Psoas muscle (tissue), 8 donors: ENCODE results near the gene APOBEC4. TPM values are rescaled to one million over a fixed set of nuclear protein-coding genes. Genes with fewer than 3 reads are reported as not detected.
A peak's percentile ranks its signal among the peaks of the same experiment; 100 is the strongest.
"Not testable (repeated sequence)": the region's sequence is repeated elsewhere in the genome, so short reads cannot be mapped to it uniquely, and the experiment has no call there.

Experiments used
- ATAC-seq, 4 donors: fragments of 200-7000 bp; cut with Tn5 transposase; one replicate each; pipeline ENCODE4 v1.9.1; 2020; ENCODE audit warnings: moderate library complexity in 3 of 4, mild to moderate bottlenecking in 2 of 4
- DNase-seq, 2 donors: peaks; one replicate each; pipeline ENCODE4 v3.0.0-alpha.2; 2020
- H3K27ac ChIP-seq: fragments of 200-600 bp; one replicate; pipeline ENCODE4 v1.8.0; 2022
- H3K27me3 ChIP-seq, 3 donors: fragments of 200-600 bp in 1 of 3; one replicate each; pipeline versions ENCODE4 v1.6.1 to v1.8.0; 2013 to 2022; ENCODE audit warnings: low read length in 2 of 3, mild to moderate bottlenecking in 2 of 3, moderate library complexity in 1 of 3; ENCODE audit not compliant: insufficient read depth in 3 of 3
- H3K36me3 ChIP-seq, 2 donors: fragments of 200-600 bp in 1 of 2; one replicate each; pipeline versions ENCODE4 v1.6.1 to v1.8.0; 2013 to 2022; ENCODE audit warnings: low read depth in 1 of 2, mild to moderate bottlenecking in 1 of 2, moderate library complexity in 1 of 2; ENCODE audit not compliant: insufficient read depth in 1 of 2
- H3K4me1 ChIP-seq: fragments of 200-600 bp; one replicate; pipeline ENCODE4 v1.8.0; 2022
- H3K4me3 ChIP-seq: fragments of 200-600 bp; one replicate; pipeline ENCODE4 v1.8.0; 2022; ENCODE audit warnings: mild to moderate bottlenecking
- H3K9me3 ChIP-seq: fragments of 200-600 bp; one replicate; pipeline ENCODE4 v1.8.0; 2022
- CTCF ChIP-seq: fragments of 200-600 bp; IDR thresholded peaks from one replicate; pipeline ENCODE4 v1.8.0; 2022; ENCODE audit warnings: antibody characterized with exemption
- whole genome bisulfite sequencing, 3 donors: extraction: QIAGEN DNeasy Blood & Tissue Kit; methylation state at CpG; one replicate each; pipeline versions ENCODE4 v1.1.6 to v1.1.7; 2013; 5-methylcytosine and 5-hydroxymethylcytosine counted together
- intact Hi-C, 2 donors: fragments of 100-400 bp; cut with DNase I; formaldehyde crosslinking; loops; one replicate each; pipeline versions ENCODE4 v1.11.0 to v1.14.2; 2022
- polyA plus RNA-seq, 3 donors: library from polyadenylated mRNA; stranded (reverse); fragments of 200-250 nt; gene quantifications; one replicate each; pipeline ENCODE4 v1.2.3, GENCODE V29; 2013
- total RNA-seq, 4 donors: library from RNA; stranded (reverse); fragmentation: NEBNext Ultra II Directional in 2 of 4; extraction: Animal tissue kit (Norgen Biotek cat#: 25700) in 2 of 4; gene quantifications; one replicate each; pipeline versions ENCODE4 v1.2.1 to v1.2.4, GENCODE V29; 2021 to 2023
- donor health status: healthy with polysubstance abuse.
- donor health status: DM: no; HTN: no; CAD: no; lungs with moderate emphysema.
- donor health status: Bipolar disorder and iron deficiency.
- donor health status: healthy.
- donor health status: DM: yes; HTN: yes; CAD: no.
- donor health status: DM: no; HTN: no; CAD: no.
- donor health status: DM: no; HTN: no; CAD: no.
- donor health status: DM: yes; HTN: yes; CAD: no.

APOBEC4 gene
- total and polyA plus RNA-seq, 7 donors = not detected

- H3K27me3 ChIP-seq = no peaks in the 10 kb centered on the region
- ATAC-seq (no peak), DNase-seq (no peak)
- no peak overlapping the region for H3K27ac ChIP-seq
- no peak overlapping the region for H3K4me3 ChIP-seq
- intact Hi-C loops = no loop called here
- no peak for TF ChIP-seq CTCF
- H3K36me3 ChIP-seq = no peaks in the 10 kb centered on the region
- no peaks in the 10 kb centered on the region for H3K9me3 ChIP-seq
- no peaks in the 10 kb centered on the region for H3K4me1 ChIP-seq
These were observed 33.1 kb upstream of the APOBEC4 start for GRCh38 chr1:183686229-183686628.

- ATAC-seq = peak in 3 of 4 donors; percentile 52 to 68 (median 57)
- Histone ChIP-seq H3K27me3 (no peaks in the 10 kb centered on the region), H3K36me3 (no peaks in the 10 kb centered on the region), H3K27ac (no peak overlapping the region), H3K4me1 (no peaks in the 10 kb centered on the region), H3K4me3 (no peak overlapping the region), H3K9me3 (no peaks in the 10 kb centered on the region)
- no peak for DNase-seq
- intact Hi-C loops = no loop called here
- TF ChIP-seq CTCF = peak; percentile 81
- 1 to 9% (median 9%) methylated on average over 3 of the region's 3 CpGs for WGBS, 3 donors
These were observed 32.1 kb upstream of the APOBEC4 start for GRCh38 chr1:183685112-183685713.

- intact Hi-C loops, H3K4me1 ChIP-seq, DNase-seq, H3K27ac ChIP-seq, H3K9me3 ChIP-seq, H3K4me3 ChIP-seq, H3K36me3 ChIP-seq, H3K27me3 ChIP-seq, ATAC-seq: not testable (repeated sequence)
- WGBS, 3 donors = 97 to 98% (median 97%) methylated on average over 4 of the region's 4 CpGs
These were observed 26.2 kb upstream of the APOBEC4 start for GRCh38 chr1:183679363-183679762.

- no peaks in the 10 kb centered on the region for H3K36me3 ChIP-seq
- no peaks in the 10 kb centered on the region for H3K4me1 ChIP-seq
- intact Hi-C loops = no loop called here
- no peak overlapping the region for H3K4me3 ChIP-seq
- no peak for DNase-seq
- 88 to 91% (median 88%) methylated on average over 3 of the region's 3 CpGs for WGBS, 3 donors
- H3K9me3 ChIP-seq = no peaks in the 10 kb centered on the region
- H3K27ac ChIP-seq = no peak overlapping the region
- no peak for TF ChIP-seq CTCF
- no peak for ATAC-seq
- H3K27me3 ChIP-seq = no peaks in the 10 kb centered on the region
These were observed 25.7 kb upstream of the APOBEC4 start for GRCh38 chr1:183678819-183679218.

GRCh38 chr1:183676586-183677189, 23.6 kb upstream of the APOBEC4 start:
- Histone ChIP-seq H3K9me3 (no peaks in the 10 kb centered on the region), H3K4me1 (no peaks in the 10 kb centered on the region)
- intact Hi-C loops = no loop called here

More at GRCh38 chr1:183676586-183677189, 23.6 kb upstream of the APOBEC4 start:
- H3K36me3 ChIP-seq = no peaks in the 10 kb centered on the region
- ATAC-seq = no peak
- no peak overlapping the region for H3K27ac ChIP-seq
- no peak overlapping the region for H3K4me3 ChIP-seq
- WGBS, 3 donors = 47 to 56% (median 55%) methylated on average over 2 of the region's 2 CpGs
- no peak for DNase-seq
- H3K27me3 ChIP-seq = no peaks in the 10 kb centered on the region
- no peak for TF ChIP-seq CTCF
